ENCODE results near the gene USH1C.

Gene USH1C

DNA sequence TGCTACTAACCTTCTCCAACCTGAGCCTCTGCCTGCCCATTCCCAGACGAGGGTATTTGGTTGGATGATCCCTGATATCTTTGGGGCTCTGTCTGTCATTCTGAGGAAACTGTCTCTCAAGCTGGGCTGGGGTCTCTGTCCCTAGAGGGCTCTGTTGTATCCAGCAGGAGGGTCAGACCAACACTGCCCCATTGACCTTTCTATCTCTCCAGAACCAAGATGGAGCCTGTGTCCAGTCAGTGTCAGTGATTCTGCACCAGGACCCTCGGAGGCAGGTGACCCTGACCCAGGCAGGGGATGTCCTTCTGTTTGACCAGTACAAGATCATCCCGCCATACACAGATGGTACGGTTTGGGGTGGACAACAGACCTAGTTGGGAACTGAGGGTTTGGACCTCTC lies 24.7 kb upstream of the USH1C start:
- DNase-seq, result no peak

DNA sequence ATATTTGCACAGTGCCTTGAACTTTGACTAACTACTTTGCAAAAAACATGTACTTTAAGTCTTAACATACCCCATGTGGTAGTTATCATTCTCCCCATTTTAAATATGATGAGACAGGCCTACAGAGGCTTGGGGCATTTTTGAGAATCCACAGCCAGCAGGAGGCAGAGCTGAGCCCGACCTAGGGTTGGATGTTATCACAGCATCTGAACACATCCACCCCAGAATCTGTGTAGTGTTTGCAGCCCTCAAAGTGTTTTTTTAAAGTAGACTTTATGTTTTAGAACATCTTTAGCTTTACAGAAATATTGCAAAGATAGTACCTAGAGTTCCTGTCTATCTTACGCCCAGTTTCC lies 20.4 kb upstream of the USH1C start:
- DNase-seq, result no peak

DNA sequence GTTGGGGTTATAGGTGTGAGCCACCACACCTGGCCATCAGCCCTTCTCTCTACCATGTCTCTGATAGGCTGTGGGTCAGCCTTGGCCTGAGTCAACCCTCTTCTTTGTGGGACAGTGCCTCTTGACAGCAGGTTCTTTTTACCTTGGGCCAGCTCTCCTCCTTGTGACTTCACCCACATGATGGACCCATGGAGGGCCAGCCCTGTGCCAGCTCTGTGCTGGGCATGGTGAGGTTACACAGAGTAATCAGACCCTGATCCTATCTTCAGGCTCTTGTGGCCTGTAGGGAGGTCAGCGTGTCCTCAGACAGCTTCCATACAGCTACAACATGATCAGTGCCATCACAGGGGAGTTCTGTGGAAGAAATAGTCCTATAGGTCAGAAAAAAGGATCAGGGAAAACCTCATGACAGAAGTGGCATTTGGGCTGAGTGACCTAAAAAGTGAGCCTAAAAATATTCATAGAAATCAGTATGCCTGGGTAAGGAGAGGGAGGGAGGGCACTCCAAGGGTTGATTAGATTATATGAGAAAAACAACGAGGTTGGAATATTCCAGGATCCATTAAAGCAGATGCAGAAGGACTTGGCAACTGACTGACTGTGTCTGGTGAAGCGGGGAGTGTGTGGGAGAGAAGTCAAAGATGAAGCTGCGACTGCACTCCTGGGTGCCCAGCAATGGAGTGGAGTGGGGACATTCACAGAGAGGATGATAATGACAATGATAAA lies 19.9 kb upstream of the USH1C start:
- DNase-seq, result no peak

DNA sequence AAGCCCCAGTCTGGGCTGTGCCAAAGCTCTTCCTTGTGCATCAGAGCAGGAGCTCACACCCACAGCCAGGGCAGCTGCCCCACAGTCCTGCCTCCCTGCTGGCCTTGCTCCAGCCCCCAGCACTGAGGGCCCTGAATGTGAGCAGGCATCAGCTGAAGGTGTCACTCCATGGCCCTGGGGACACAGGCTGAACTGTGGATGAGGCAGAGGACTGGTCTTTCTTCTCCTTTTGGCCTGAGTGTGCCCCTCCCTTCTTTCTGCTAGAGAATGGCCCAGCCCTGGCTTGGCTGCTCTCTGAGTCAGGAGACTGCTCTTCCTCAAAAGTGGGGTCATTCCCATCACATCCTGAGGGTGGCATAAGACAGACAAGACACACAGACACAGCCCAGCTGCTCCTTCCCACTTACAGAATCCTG lies 19.0 kb upstream of the USH1C start:
- DNase-seq, result no peak

DNA sequence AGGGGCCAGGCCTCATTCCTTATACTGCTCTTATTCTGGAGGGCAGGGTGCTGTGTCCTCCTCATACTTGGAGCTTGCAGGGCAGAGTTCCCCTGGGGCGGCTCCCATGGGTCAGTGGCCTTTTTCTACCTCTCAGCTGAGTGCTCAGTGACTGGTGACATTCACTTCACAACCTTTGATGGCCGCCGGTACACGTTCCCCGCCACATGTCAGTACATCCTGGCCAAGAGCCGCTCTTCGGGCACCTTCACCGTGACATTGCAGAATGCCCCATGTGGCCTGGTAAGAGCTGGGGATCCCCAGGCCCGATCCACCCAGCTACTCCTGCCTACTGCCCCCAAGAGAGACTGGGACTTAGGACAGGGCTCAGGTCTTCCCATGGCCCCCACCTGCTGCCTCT lies 17.3 kb upstream of the USH1C start:
- no peak for DNase-seq

DNA sequence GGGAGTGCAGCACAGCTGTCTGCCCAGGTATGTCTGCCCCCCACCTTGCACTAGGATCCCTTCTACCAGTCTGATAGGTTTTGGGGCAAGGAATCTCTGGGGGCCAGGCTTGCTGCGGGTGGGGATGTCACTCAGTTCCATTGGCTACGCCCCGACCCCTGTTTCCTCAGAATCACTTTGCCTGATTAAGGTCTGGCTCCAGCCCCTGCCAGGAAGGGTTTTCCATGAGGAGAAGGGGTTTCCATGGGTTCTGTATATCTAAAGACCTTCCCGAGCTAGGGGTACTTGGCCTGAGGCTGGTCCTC lies 16.8 kb upstream of the USH1C start:
- DNase-seq, result no peak

DNA sequence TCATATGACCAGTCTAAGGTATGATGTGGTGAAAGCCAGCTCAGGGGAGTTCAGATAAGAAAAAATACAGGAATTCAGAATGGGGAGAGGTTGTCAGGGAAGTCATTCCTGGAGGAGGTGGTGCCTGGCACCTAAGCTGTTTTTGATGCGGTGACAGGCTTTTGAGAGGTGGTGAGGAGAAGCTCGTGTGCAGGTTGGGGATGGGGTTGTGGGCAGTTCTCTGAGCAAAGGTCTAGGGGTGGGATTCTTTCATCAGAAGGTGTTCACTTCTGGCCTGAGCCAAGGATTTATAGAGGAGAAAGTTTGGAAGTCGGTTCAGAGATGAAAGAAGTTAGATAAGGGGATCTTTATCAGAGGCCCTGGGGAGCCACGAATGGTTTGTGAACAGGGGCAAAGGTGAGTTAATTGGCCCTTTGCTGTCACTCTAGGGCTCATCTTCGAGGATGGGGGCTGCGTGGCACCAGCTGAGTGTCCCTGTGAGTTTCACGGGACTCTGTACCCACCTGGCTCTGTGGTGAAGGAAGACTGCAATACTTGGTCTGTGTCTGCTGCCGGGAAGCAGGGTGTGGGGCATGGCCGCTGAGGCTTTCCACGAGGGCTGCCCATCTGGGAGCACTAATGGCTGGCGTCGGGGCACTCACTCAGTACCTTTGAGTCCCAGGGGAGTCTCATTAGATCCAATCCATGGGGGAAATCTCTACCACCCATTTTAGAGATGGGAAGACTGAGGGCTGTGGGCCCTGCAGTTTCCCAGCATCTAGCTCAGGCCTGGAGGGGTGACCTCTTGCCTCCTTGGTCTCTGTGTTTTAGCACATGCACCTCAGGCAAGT lies 16.3 kb upstream of the USH1C start:
- DNase-seq, result no peak

DNA sequence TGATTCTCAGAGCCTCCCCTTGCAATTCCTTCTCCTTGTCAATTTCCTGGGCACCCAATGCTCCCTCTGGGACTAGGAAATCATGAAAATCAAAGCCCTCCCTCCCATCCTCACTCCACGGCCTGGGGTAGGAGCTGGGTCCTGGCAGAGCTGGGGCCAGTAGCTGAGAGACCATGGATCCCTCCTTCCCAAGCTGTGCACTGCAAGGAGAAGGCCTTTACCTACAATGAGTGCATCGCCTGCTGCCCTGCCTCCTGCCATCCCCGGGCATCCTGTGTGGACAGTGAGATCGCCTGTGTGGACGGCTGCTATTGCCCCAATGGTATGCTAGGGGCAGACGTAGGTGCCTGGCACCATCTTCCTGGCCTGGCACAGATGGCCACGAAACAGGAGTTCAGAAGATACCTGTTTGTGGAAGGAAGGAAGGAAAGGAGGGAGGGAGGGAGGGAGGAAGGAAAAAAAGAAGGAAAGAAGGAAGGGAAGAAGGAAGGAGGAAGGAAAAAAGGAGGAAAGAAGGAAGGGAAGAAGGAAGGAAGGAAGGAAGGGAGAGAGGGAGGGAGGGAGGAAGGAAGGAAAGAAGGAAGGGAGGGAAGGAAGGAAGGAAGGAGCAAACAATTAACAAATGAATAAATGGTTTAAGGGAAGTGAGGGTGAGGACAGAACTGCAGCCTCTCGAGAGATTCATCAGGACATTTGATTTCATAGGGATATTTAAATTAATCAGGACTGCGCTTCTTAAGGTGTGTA lies 15.3 kb upstream of the USH1C start:
- no peak for DNase-seq

DNA sequence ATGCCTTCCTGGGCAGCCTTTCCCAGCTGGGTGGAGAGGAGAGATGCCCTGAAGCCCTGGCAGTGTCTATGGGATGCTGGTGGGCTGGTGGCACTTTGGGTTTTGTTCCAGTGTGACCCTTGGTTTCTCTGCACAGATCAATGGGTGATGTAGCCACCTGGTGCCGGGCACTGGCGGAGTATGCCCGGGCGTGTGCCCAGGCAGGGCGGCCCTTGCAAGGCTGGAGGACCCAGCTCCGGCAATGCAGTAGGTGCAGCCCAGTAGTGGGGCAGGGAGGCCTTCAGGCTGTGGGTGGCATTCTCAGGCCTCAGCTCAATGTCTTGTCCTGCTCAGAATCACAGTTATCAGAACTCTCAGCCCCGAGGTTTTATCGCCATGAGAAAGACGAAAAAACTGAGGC lies 14.7 kb upstream of the USH1C start:
- DNase-seq, result no peak

DNA sequence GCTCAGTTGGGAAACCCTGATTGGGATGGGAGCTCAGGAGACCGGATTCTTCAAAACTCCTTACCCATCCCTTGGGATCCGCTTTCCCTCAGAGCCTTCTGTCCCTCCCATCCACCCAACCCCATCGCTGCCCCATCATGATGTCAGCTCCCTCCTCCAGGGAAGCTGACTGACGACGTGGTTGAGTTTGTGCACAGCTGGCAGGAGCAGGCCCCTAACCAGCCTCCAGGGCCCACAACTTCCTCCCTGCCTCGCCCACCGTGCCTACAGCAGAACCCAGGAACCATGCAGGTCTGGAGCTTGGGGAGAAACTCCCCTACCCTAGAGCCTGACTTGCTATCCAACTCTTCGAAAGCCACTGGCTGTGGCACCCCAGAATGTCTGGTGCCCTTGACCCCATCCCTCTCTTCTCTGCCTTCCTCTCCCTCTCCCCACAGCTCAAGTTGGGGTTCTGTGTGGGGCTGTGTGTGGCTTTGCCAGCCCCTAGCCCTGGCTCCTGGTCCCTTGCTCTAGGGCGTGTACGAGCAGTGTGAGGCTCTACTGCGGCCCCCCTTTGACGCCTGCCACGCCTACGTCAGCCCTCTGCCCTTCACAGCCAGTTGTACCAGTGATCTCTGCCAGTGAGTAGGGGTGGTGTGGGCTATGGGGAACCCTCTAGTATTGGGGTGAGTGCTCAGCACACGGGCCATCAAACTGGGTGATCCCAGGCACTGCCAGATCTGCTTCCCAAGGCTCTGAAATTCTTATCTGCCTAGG lies 14.0 kb upstream of the USH1C start:
- DNase-seq, result no peak

DNA sequence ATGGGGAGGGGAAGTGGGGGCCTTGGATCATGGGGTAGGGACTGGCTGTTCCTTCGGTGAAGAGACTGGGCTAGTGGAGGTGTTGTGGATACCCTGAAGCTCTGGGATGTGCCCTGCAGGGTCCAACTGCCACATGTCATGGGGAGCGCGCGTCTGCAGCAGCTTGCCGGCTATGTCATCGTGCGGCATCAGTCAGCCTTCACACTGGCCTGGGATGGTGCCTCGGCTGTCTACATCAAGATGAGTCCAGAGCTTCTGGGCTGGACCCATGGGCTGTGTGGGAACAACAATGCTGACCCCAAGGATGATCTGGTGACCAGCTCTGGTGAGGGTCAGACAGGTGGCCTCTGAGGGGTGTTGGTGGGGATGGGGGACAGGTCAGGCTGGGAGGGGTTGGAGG lies 12.8 kb upstream of the USH1C start:
- DNase-seq, result no peak

DNA sequence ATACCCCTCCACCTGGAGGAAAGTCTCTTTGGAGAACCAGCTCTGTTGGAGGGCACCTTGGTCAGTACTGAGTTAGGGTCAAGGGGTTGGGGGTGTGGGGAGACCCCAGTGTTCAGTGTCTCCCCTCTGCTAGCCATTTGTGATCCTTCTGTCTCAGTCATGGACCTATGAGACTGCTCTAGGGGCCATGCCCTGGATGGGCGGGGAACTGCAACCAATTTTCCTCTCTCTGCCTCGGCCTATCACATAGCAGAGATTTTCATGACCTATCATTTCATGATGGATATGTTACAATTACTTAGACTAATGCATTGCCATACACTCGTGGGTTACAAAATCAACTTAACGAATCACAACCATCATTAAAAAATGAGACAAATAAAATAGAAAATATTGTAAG lies 10.3 kb upstream of the USH1C start:
- no peak for DNase-seq

DNA sequence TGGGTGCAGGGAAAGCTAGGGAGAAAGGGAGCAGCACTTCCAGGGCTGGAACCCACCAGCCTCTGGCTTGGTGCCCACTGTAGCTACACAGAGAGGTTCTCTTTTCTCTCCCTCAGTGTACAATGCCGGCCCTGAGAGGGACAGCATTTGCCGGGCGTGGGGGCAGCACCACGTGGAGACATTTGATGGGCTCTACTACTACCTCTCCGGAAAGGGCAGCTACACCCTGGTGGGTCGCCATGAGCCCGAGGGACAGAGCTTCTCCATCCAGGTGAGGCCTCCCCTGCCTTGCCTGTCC lies 9.0 kb upstream of the USH1C start:
- no peak for DNase-seq

DNA sequence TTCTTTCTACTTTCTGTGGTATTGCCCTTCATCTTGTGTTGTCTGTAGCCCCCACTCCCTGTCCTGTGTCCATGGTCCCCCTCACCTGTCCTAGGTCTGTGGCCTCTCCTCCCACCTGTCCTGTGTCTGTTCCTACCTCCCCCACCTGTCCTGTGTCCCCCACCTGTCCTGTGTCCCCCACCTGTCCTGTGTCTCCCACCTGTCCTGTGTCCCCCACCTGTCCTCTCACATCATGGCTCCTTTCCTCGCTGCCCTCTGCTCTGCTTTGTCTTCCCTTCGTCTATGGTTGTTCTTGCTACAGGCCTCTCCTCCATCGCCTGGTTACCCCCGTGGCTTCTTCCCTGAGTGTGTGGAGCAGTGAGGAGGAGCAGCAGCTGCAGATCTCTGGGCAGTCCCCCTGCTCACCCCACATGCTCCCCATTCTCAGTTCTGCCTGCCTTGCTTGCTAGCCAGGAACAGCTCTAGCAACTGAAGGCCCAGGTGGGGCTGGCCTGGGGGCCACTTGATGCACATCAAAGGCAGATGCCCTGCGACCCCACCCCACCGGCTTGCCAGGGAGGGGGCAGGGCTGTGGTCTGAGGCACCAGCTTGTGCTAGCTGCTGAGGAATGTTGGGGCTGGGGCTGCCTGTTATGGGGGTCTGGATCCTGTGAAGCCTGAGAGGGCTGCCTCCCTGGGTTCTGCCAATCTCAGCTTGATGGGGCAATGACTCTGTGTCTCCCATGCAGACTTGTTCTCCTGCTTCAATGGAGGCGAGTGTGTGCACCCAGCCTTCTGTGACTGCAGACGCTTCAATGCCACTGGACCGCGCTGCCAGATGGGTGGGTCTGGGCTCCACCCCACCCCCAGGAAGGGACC lies 8.4 kb upstream of the USH1C start:
- DNase-seq, result no peak

DNA sequence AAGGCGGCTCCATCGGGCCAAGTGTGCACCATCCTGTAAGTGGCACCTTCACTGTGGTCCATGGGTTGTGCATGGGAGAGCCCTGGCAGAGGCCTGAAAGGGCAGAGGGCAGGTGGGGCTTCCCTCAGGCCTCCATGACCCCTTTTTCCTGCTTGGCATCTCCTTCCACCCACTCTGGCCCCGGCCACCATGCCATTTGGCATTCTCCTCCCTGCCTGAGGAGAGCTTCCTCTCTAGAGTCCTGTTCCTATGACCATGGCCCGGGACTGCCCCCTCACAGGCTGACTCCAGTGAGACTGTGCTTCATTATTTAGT lies 7.8 kb upstream of the USH1C start:
- DNase-seq, result no peak

DNA sequence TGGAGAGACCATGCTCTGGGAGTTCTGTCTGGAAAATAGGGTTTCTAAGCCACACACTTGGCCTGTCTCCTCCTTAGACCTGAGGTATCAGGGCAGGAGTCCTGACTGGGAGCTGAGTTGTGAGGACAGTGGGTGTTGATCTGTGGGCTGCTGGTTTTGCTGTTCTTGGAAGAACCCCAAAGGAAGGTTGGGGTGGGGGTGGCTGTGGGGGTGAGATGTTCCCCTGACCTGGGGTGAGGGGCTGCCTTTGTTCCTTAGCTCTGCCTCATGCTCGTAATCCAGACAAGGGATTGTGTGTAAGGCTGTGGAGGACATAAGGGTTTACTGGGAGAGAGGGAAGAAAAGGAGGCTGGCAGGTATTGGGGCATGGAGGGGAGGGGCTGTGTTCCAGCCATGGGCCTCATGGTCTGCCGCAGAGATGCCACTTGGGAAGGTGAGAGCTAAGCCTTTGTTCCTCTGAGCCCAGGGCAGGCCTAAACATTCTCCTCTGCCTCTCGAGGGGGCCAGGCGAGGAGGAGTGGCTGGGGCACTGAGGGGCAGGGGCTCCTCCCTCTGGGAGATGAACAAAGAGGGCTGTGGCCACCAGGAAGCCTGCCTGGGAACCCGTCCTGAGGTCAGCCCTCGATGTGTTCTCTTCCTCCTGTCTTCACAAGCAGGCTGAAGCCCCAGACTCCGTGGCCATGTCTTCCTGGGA lies 7.3 kb upstream of the USH1C start:
- no peak for DNase-seq

DNA sequence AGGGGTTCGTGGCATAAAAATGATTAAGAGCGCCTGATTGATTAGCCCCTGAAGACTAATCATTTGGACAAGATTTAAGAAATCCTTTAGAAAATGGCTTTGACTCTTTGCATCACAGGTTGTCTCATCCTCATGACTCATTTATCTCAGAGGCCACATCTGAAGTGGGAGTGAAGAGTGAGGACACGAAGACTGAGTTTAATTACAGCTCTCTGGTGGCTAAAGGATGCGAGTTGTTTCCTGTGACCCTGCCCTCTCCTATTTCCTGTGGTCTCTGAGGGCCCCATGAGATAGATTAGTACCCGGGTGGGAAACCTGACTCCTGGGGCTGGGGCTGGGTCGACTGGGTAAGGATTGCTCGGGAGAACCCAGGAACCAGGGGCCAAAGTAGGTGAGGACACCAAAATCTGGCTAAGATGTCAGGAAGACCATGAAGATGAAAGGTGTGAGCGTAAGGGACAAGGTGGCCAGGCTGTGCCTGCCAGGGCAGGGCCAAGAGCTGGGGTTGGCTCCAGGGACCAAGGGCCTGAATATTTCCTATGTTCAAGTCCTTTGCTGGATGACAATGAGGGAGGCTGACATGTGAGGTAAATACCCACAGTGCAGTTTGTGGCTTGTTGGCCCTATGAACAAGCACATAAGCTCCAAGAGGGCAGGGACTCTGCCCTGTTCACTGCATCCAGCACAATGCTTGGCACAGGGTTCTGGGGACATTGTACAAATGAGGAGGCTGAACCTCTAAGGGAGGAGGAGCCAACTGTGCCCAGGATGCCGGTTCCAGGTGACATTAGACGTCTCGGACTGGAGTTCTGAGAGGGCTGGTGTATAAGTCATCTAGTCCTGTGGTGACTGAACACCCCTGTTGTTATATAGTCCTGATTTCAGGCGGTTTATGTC lies 6.5 kb upstream of the USH1C start:
- no peak for DNase-seq

DNA sequence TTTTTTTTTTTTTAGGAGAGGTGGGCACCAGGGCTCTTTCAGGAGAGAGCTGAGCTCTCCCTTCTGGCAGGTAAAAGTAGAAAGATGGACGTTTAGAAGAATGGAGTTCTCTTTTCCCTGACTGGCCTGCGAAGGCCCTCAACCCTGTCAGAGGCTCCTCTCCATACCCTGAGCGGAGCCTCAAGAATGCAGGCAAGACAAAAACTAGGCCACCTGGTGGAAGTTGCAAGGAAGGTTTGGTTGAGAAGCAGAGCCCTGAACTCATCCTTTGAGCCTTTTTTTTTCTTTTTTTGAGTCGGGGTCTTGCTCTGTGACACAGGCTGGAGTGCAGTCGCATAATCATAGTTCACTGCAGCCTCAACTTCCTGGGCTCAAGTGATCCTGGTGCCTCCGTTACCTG lies 4.2 kb upstream of the USH1C start:
- no peak for DNase-seq

DNA sequence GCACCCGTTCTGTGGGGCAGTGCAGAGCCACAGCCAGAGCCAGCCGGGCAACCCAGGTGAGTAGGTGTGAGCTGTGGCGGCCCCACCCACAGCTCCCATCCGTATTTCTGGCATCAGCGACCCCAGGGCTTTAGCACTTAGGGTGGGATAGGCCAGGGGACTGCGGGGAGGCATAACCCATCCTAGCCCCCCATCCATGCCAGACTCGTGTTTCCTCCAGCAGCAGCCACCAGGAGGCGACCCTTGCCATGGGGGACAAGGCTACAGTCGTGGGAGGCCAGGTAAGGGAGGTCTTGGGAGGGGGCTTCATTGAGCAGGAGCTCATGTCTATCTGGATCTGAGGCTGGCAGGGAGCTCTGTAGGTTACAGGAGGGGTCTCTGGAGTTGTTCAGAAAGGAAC lies 3.7 kb upstream of the USH1C start:
- no peak for DNase-seq

DNA sequence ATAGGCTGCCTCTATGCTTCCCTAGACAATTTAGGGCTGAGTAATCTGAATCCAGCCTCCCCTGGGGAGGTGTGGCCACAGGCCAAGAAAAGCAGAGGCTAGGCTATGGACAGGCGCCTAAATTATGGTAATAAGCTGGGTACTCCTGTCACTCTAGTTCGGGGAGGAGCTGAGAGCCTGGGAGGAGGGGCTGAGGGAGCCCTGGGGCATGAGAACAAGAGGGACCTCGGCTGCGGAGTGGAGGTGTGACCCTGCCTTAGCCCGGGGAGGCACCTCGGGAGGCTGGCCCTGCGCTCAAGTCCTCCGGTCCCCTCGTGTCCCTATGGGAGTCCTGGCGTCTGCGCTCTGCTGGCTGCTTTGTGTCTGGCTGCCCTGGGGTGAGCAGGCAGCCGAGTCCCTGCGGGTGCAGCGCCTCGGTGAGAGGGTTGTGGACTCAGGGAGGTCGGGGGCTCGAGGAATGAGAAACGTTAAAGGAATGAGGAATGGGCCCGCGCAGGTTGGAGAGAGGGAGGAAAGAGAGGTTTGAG lies 2.9 kb upstream of the USH1C start, which contains the start of gene OTOG:
Gene OTOG, plus strand, starts transcription at position 209 of the 527 bp plus-strand sequence. Its CDS starts 114 bp downstream, at position 323.
- DNase-seq, result no peak

DNA sequence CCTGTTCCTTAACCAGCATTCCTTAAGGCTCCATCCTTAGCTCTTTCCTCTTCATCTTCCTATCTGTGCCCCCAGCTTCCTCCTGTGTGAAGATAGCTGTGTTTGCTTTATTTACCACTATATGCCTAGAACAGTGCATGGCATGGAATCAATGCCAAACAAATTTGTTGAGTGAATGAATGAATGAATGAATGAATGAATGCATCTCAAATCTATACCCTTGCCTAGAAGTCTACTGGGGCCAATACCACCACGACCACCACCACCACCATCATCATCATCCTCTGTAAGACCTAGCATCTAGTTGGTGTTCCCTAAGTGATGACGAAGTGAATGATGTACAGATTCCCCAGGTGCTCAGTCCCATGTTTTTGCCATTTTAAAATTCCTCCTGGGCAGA lies 2.0 kb upstream of the USH1C start:
- no peak for DNase-seq
